Measurements from ENCODE around the gene STX11.

DNA sequence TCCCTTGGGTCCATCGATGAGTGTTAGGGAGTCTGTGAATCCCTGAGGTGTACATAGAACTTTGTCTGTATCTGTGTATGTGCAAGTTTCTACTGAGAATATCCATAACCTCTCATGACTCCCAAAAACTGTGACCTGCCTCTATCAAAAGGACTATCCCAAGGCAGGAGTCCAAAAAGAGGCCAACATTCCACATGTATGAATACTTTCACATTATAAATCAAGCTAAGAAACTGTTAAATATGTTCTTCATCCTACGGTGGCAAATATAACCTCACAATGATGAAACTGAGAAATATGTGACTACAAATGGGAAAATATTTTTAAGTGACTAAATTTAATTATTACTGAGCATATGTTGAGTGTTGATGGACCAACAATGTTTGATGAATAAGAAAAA is 16.1 kb upstream of the STX11 start:
- no peak for TF ChIP-seq POLR2A (IDR thresholded peaks at IDR 0.05)
- TF ChIP-seq, protein P1, sequence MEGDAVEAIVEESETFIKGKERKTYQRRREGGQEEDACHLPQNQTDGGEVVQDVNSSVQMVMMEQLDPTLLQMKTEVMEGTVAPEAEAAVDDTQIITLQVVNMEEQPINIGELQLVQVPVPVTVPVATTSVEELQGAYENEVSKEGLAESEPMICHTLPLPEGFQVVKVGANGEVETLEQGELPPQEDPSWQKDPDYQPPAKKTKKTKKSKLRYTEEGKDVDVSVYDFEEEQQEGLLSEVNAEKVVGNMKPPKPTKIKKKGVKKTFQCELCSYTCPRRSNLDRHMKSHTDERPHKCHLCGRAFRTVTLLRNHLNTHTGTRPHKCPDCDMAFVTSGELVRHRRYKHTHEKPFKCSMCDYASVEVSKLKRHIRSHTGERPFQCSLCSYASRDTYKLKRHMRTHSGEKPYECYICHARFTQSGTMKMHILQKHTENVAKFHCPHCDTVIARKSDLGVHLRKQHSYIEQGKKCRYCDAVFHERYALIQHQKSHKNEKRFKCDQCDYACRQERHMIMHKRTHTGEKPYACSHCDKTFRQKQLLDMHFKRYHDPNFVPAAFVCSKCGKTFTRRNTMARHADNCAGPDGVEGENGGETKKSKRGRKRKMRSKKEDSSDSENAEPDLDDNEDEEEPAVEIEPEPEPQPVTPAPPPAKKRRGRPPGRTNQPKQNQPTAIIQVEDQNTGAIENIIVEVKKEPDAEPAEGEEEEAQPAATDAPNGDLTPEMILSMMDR (IDR thresholded peaks at IDR 0.05), result no peak
- no peak for TF ChIP-seq EP300 (IDR thresholded peaks at IDR 0.05; ENCODE audit: low read depth)
